Central memory CD8-positive, alpha-beta T cell (primary cell): ENCODE data around the gene ZFPM1.
A peak's percentile ranks its signal among the peaks of the same experiment; 100 is the strongest.
"Not testable (repeated sequence)": the region's sequence is repeated elsewhere in the genome, so short reads cannot be mapped to it uniquely, and the experiment has no call there.

ENCODE experiments used
- ATAC-seq: fragments of 150-1000 bp; cut with Tn5 transposase; replicated peaks from 2 replicates; pipeline ENCODE4 v1.10.0; 2022; ENCODE audit warnings: mild to moderate bottlenecking, moderate FRiP score, moderate number of reproducible peaks; ENCODE audit not compliant: poor library complexity, severe bottlenecking; ENCODE audit errors: extremely low read depth
- DNase-seq, 2 donors: peaks; one replicate each; pipeline ENCODE4 v3.0.0; 2021; ENCODE audit warnings: low spot score in 2 of 2
- H3K27ac Mint-ChIP-seq: one replicate; pipeline ENCODE4 v1.8.0; 2022; ENCODE audit warnings: low read depth, mild to moderate bottlenecking, moderate library complexity, mixed read lengths
- H3K27me3 Mint-ChIP-seq: one replicate; pipeline ENCODE4 v1.8.0; 2022; ENCODE audit warnings: mixed read lengths
- H3K36me3 Mint-ChIP-seq: one replicate; pipeline ENCODE4 v1.8.0; 2022; ENCODE audit warnings: mild to moderate bottlenecking, moderate library complexity, mixed read lengths; ENCODE audit not compliant: insufficient read depth
- H3K4me1 Mint-ChIP-seq: one replicate; pipeline ENCODE4 v1.8.0; 2022; ENCODE audit warnings: mixed read lengths
- H3K4me3 Mint-ChIP-seq: one replicate; pipeline ENCODE4 v1.8.0; 2022; ENCODE audit warnings: mild to moderate bottlenecking, moderate library complexity, mixed read lengths
- H3K9me3 Mint-ChIP-seq: one replicate; pipeline ENCODE4 v1.8.0; 2022; ENCODE audit warnings: mixed read lengths

ZFPM1 gene

GRCh38 chr16:88510091-88510994, 57.3 kb downstream of the ZFPM1 start:
- Mint-ChIP-seq H3K9me3 (no peaks in the 10 kb centered on the region), H3K4me1 (no peaks in the 10 kb centered on the region), H3K27ac (peak overlapping the region; percentile 32), H3K27me3 (no peaks in the 10 kb centered on the region), H3K4me3 (no peak overlapping the region), H3K36me3 (peaks cover 12% of the 10 kb centered on the region)
- DNase-seq = no peak
- ATAC-seq = no peak

DNA sequence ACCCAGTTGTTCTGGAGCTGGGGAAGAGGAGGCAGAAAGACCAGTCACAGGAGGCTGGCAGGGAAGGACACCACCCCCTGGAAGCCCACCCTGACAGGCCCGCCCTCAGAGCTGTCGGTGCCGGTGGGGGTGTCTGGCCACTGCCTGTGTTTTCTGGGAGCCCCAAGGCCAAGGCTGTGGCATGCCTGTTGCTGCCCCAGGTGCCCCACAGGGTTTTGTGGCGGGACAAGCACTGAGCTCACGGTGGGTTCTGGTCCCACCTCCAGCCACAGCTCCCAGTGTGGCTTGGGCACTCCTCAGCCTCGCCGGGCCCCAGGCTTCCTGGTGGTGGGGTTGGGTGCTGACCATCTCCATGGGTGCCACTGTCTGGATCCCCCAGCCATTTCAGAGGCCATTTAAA, 58.0 kb downstream of the ZFPM1 start:
- ATAC-seq (no peak), DNase-seq (no peak)
- H3K27me3 Mint-ChIP-seq = no peaks in the 10 kb centered on the region
- peaks cover 11% of the 10 kb centered on the region for H3K36me3 Mint-ChIP-seq
- H3K27ac Mint-ChIP-seq = no peak overlapping the region
- H3K4me3 Mint-ChIP-seq = no peak overlapping the region
- H3K4me1 Mint-ChIP-seq = no peaks in the 10 kb centered on the region
- no peaks in the 10 kb centered on the region for H3K9me3 Mint-ChIP-seq

DNA sequence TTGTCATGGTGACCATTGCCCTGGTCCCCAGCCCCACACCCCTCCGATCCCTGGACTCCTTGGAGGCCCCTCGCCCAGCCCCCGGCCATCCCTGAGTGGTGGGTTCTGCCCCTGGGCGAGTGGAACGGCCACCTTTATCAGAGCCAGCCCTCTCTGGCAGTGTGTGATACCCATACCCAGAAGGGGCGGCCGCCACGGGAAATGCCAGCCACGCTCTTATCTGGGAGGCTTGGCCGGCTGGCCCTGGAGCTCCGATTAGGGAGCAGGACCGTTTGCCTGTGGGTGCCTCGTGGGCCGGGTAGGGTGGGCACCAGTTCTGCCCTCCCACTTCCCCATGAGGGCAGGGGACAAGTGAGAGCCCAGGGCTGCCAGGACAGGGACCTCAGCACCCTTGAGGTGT, 58.8 kb downstream of the ZFPM1 start:
- no peak overlapping the region for H3K4me3 Mint-ChIP-seq
- DNase-seq (no peak), ATAC-seq (no peak)
- no peaks in the 10 kb centered on the region for H3K4me1 Mint-ChIP-seq
- no peak overlapping the region for H3K27ac Mint-ChIP-seq
- no peaks in the 10 kb centered on the region for H3K27me3 Mint-ChIP-seq
- H3K9me3 Mint-ChIP-seq = no peaks in the 10 kb centered on the region
- H3K36me3 Mint-ChIP-seq = peaks cover 9% of the 10 kb centered on the region

- peak overlapping the region; percentile 54 for H3K27ac Mint-ChIP-seq
- H3K9me3 Mint-ChIP-seq = peaks cover 6% of the 10 kb centered on the region
- H3K36me3 Mint-ChIP-seq = peaks cover 12% of the 10 kb centered on the region
- no peaks in the 10 kb centered on the region for H3K4me1 Mint-ChIP-seq
- DNase-seq (no peak), ATAC-seq (no peak)
- no peaks in the 10 kb centered on the region for H3K27me3 Mint-ChIP-seq
- H3K4me3 Mint-ChIP-seq = no peak overlapping the region
These were observed 59.9 kb downstream of the ZFPM1 start for GRCh38 chr16:88512728-88513696.

DNA sequence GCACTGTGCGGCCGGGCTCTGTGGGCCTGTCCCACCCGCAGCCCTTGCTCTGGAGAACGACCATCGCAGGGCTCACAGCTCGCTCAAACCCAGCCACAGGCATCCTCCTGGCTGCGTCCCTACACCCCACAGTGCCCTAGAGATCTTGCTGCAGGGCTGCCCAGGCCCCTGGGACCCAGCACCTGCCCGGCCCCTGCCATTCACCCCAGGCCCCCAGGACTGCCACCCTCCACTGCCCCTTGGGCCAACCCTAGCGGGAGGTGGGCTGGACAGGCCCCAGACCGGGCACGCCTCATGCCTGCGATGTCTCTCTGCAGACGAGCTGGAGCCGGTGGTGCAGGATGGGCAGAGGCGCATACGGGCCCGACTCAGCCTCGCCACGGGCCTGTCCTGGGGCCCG, 61.0 kb downstream of the ZFPM1 start:
- Mint-ChIP-seq H3K4me1 (no peaks in the 10 kb centered on the region), H3K9me3 (peaks cover 11% of the 10 kb centered on the region), H3K4me3 (no peak overlapping the region), H3K27me3 (no peaks in the 10 kb centered on the region), H3K27ac (peak overlapping the region; percentile 54), H3K36me3 (peaks cover 16% of the 10 kb centered on the region)
- DNase-seq = no peak
- ATAC-seq = no peak

DNA sequence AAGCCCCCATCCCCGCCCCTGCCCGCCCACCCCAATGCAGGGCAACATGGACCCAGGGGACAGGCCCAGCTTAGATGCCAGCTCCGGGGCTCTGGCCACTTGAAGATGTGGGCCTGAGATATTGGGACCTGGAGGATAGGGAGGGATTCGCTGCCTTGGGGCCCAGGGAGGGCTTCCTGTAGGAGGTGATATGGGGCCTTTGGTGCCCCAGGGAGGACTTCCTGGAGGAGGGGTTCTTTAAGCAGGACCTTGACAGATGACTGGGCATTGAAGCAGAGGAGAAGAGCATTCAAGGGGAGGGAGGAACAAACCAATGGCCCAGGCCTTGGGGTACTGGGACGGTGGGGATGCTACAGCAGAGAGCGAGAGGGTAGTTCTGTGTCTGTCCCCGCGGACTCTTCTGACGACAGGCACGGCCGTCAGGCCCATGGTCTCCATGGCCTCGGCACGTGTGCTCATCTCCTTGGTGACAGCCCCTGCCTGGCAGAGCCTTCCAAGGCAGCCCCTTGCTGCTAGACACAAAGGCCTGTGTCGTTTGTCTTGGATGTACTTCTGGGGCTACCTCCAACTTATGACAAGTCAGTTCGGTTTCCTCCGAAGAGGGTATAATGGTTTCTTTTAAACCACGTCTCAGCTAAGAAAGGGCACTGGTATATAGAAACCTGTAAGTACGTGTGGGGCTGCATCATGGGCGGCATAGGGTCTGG, 61.6 kb downstream of the ZFPM1 start:
- Mint-ChIP-seq H3K27me3 (no peaks in the 10 kb centered on the region), H3K36me3 (peaks cover 16% of the 10 kb centered on the region), H3K9me3 (peaks cover 11% of the 10 kb centered on the region), H3K4me3 (no peak overlapping the region), H3K4me1 (no peaks in the 10 kb centered on the region), H3K27ac (no peak overlapping the region)
- ATAC-seq (no peak), DNase-seq (no peak)

- Mint-ChIP-seq H3K9me3 (peaks cover 11% of the 10 kb centered on the region), H3K27me3 (no peaks in the 10 kb centered on the region), H3K27ac (peak overlapping the region; percentile 60), H3K4me1 (no peaks in the 10 kb centered on the region), H3K4me3 (no peak overlapping the region), H3K36me3 (peaks cover 15% of the 10 kb centered on the region)
- DNase-seq = no peak
- no peak for ATAC-seq
These were observed 62.3 kb downstream of the ZFPM1 start for GRCh38 chr16:88515371-88515770.

DNA sequence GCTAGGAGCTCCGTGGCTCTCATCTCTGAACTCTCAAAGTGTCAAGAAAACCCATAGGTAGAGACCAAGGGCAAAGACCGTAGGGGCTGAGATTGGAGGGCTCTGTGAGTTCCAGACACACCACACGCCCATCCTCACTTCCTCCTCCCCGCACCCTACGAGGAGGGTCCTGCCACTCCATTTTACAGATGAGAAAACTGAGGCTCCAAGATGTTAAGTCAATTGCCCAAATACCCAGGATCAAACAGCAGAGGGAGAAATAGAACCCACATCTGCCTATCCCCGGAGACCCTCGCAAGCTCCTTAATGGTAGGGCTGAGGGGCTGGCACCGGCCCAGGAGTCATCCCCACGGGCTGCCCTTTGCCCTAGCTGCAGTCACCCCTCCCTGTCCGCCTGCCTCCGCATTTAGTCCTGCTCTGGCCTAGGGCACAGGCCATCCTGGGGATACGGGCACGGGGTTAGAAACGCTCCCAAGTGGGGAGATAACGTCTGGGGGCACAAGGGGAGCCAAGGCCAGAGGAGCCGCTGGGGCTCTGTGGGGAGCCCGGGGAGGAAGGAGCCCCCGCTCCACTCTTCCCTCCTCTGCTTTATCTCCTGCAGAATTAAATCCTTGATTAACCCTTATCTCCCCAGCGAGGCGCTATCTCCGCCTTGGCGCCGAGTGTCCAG, 63.0 kb downstream of the ZFPM1 start:
- DNase-seq (no peak), ATAC-seq (no peak)
- Mint-ChIP-seq H3K4me3 (no peak overlapping the region), H3K27me3 (no peaks in the 10 kb centered on the region), H3K4me1 (no peaks in the 10 kb centered on the region), H3K27ac (peak overlapping the region; percentile 60), H3K9me3 (peaks cover 11% of the 10 kb centered on the region), H3K36me3 (peaks cover 15% of the 10 kb centered on the region)

- no peak overlapping the region for H3K4me3 Mint-ChIP-seq
- DNase-seq = no peak
- H3K9me3 Mint-ChIP-seq = peaks cover 11% of the 10 kb centered on the region
- H3K4me1 Mint-ChIP-seq = no peaks in the 10 kb centered on the region
- H3K27ac Mint-ChIP-seq = no peak overlapping the region
- peaks cover 14% of the 10 kb centered on the region for H3K36me3 Mint-ChIP-seq
- no peaks in the 10 kb centered on the region for H3K27me3 Mint-ChIP-seq
- ATAC-seq = no peak
These were observed 63.6 kb downstream of the ZFPM1 start for GRCh38 chr16:88516601-88517061.

- not testable (repeated sequence) for DNase-seq, H3K4me3 Mint-ChIP-seq, ATAC-seq, H3K27me3 Mint-ChIP-seq, H3K4me1 Mint-ChIP-seq
- Mint-ChIP-seq H3K27ac (peak overlapping the region; percentile 72), H3K9me3 (peaks cover 11% of the 10 kb centered on the region), H3K36me3 (peaks cover 14% of the 10 kb centered on the region)
These were observed 64.2 kb downstream of the ZFPM1 start for GRCh38 chr16:88517208-88517774.

- not testable (repeated sequence) for H3K4me1 Mint-ChIP-seq
- H3K27ac Mint-ChIP-seq = peak overlapping the region; percentile 72
These were observed 65.5 kb downstream of the ZFPM1 start for GRCh38 chr16:88518411-88519111.

More at GRCh38 chr16:88518411-88519111, 65.5 kb downstream of the ZFPM1 start:
- H3K27me3 Mint-ChIP-seq, DNase-seq, ATAC-seq, H3K4me3 Mint-ChIP-seq: not testable (repeated sequence)
- Mint-ChIP-seq H3K9me3 (peaks cover 11% of the 10 kb centered on the region), H3K36me3 (peaks cover 18% of the 10 kb centered on the region)
